Gastrocnemius medialis (tissue), 4 donors: Measurements from ENCODE around the gene TRHDE.

Source experiments
- CTCF ChIP-seq, 5 experiments: fragments of 450-650 bp in 3 of 5; fragments of 200-600 bp in 2 of 5; sonication (generic) in 2 of 5; IDR thresholded peaks in 4 of 5; conservative IDR thresholded peaks in 1 of 5; 1 replicate in 4 of 5; 2 replicates in 1 of 5; pipeline ENCODE4 v1.5.1; 2016 to 2019; ENCODE audit warnings: antibody characterized with exemption in 5 of 5, mild to moderate bottlenecking in 3 of 5, moderate library complexity in 3 of 5
- POLR2A ChIP-seq, 2 donors: fragments of 450-650 bp; IDR thresholded peaks; one replicate each; pipeline ENCODE4 v1.6.1; 2017; ENCODE audit warnings: antibody characterized with exemption in 2 of 2, mild to moderate bottlenecking in 2 of 2, moderate library complexity in 2 of 2

GRCh38 chr12:72291175-72291574, 19.0 kb downstream of the TRHDE start:
- TF ChIP-seq CTCF (IDR thresholded peaks at IDR 0.05 in 4 of 5, conservative IDR thresholded peaks at IDR 0.05 in 1 of 5) (no peak), POLR2A (IDR thresholded peaks at IDR 0.05) (no peak)
